ENCODE results near the gene CATSPERB.
A peak's percentile ranks its signal among the peaks of the same experiment; 100 is the strongest.

Gene CATSPERB
- total RNA-seq, result 1.0 to 13.9 (median 6.9) reads per million in 9 experiments

- no peak for ATAC-seq (replicated peaks)
- Mint-ChIP-seq H3K27me3 (peaks cover 0 to 5% of the 10 kb centered on the region in 2 donors), H3K9me3 (no peaks in the 10 kb centered on the region), H3K36me3 (ENCODE audit: insufficient read depth) (peaks cover 3% of the 10 kb centered on the region), H3K27ac (no peak within 1 kb of the TSS), H3K4me3 (no peak within 1 kb of the TSS), H3K4me1 (ENCODE audit: low read depth in 2 of 2) (no peaks in the 10 kb centered on the region)
- DNase-seq, result no peak
These were observed at the start of gene CATSPERB for GRCh38 chr14:91731986-91732385. Gene CATSPERB, minus strand, starts transcription at chr14:91732086. Its CDS starts 2,607 bp downstream, at chr14:91729479.

- DNase-seq (no peak), ATAC-seq (replicated peaks) (no peak)
- peaks cover 67% of the 10 kb centered on the region for H3K36me3 Mint-ChIP-seq (ENCODE audit: insufficient read depth)
- no peak overlapping the region for H3K4me3 Mint-ChIP-seq
- H3K4me1 Mint-ChIP-seq (ENCODE audit: low read depth in 2 of 2), result peaks cover 0 to 9% of the 10 kb centered on the region in 2 donors
- no peaks in the 10 kb centered on the region for H3K27me3 Mint-ChIP-seq
- no peaks in the 10 kb centered on the region for H3K9me3 Mint-ChIP-seq
- H3K27ac Mint-ChIP-seq, result no peak overlapping the region
These were observed 48.6 kb upstream of the CATSPERB start for GRCh38 chr14:91780452-91780851.

GRCh38 chr14:91778217-91778616 lies 46.3 kb upstream of the CATSPERB start:
- Mint-ChIP-seq H3K36me3 (ENCODE audit: insufficient read depth) (peaks cover 47% of the 10 kb centered on the region), H3K9me3 (no peaks in the 10 kb centered on the region), H3K4me3 (no peak overlapping the region), H3K4me1 (ENCODE audit: low read depth in 2 of 2) (peaks cover 6 to 14% of the 10 kb centered on the region in 2 donors), H3K27ac (no peak overlapping the region), H3K27me3 (no peaks in the 10 kb centered on the region)
- ATAC-seq (replicated peaks) (no peak), DNase-seq (no peak)

DNA sequence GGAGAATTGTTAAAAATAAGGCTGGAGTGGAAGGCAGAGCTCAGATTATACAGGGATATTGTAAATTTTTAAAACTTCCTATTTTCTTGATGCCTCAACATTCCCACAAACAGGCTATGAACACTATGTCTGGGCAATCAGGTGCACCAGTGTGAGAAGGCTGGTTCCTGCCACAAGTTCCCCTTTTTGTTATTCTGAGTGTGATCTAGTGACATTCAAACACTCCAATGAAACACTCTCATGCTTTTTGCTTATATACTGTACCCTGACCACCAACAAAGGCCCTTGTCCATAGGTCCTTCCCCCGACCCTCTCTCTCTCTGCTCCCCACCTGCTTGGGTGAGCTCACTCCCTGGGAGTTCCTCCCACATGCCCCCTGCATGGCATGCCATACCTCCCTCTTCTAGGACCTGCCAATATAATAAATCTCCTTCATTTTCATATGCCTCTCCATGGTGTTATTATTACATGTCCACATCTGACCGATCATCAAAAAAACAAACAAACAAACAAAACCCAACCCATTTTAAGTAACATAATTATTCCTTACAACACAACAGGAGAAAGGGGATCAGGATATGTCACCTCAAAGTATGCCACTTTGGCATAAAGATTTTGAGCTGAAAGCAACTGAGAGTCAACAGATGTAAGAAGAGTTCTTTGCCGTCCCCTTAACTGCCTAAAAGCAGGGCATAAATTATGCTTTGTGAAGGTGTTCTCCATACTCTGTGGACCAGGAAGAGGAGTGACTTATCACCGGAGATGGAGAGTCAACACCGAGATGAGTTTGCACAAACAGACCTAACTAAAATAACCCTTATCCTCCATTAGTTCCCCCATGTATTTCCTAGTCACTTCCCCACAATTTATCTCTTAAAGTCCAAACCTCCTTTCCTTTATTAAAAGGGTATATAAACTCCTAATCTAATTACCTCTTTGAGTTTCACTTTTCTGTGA lies 42.5 kb upstream of the CATSPERB start:
- no peak for DNase-seq
- Mint-ChIP-seq H3K36me3 (ENCODE audit: insufficient read depth) (peaks cover 21% of the 10 kb centered on the region), H3K27ac (peak overlapping the region; percentile 24 to 78), H3K9me3 (no peaks in the 10 kb centered on the region), H3K4me3 (no peak overlapping the region), H3K27me3 (no peaks in the 10 kb centered on the region), H3K4me1 (ENCODE audit: low read depth in 2 of 2) (peaks cover 6 to 22% of the 10 kb centered on the region in 2 donors)
- no peak for ATAC-seq (replicated peaks)

DNA sequence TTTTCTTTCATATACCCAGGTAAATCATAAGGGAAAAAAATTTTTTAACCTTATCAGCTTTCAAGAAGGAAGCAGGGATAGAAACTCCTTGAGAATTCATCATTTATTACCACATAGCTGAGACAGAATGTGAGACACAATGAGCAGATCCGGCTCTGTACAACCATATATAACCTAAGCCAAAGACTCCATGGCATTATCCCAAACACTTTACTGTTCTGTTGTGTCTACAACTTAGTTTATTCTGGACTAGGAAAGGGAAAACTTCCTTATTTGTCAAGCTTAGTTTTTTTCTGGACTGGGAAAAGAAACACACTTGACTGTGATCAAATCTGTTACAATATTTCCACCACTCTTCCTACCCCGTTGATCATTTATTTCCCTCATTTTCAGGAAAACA lies 38.3 kb upstream of the CATSPERB start:
- no peaks in the 10 kb centered on the region for H3K27me3 Mint-ChIP-seq
- H3K36me3 Mint-ChIP-seq (ENCODE audit: insufficient read depth), result peaks cover 8% of the 10 kb centered on the region
- ATAC-seq (replicated peaks), result no peak
- peak overlapping the region in 1 of 2 donors; percentile 49 for H3K27ac Mint-ChIP-seq
- H3K4me3 Mint-ChIP-seq, result no peak overlapping the region
- no peak for DNase-seq
- peaks cover 6 to 13% of the 10 kb centered on the region in 2 donors for H3K4me1 Mint-ChIP-seq (ENCODE audit: low read depth in 2 of 2)
- no peaks in the 10 kb centered on the region for H3K9me3 Mint-ChIP-seq

DNA sequence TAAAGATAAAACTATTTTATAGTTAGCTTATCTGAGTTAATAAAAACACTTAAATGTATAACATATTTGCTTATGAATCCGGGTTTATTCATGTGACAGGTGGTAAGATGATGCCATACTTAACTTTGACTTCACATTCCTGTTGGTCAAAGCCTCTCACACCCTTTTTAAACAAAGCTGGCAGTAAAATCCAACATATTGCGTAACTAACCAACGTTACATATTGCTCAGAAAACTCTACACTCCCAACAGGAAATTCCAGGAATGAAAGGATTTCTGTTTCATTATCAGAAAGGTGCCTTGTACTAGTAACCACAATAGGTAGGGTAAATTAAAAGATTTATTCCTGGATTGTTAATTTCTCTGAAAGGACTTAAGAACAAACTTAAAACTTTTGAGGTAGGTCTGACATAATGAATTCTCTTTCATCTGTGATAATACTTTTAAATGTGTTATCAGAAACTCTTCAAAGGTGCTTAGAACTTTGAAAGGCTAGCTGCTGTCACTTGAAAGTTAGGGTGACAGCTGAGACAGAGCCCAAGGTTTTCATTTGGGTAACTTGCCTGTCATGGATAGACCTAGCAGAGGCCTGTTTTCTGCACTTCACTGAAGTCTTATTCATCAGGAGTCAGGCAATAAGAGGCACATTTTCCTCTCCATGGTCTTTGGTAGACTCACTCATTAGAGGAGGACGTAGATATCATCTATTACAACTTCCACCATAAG lies 23.8 kb upstream of the CATSPERB start:
- no peak for DNase-seq
- ATAC-seq (replicated peaks), result no peak
- peaks cover 3 to 4% of the 10 kb centered on the region in 2 donors for H3K4me1 Mint-ChIP-seq (ENCODE audit: low read depth in 2 of 2)

DNA sequence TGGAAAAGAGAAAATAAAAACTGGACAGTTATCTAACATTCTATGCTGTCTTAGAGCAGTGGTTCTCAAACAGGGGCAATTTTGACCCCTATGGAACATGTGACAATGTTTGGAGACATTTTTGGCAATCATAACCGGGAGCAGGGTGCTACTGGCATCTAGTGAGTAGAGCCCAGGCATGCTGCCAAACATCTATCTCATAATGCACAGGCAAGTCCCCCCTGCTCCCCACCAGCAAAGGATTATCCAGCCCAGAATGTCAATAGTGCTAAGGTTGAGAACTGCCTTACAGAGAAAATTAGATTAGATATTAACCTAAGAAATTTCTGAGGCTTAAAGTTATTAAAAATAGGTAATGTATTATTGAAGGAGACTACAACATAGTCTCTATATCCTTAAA lies 22.9 kb upstream of the CATSPERB start:
- no peak overlapping the region for H3K27ac Mint-ChIP-seq
- ATAC-seq (replicated peaks), result no peak
- H3K36me3 Mint-ChIP-seq (ENCODE audit: insufficient read depth), result no peaks in the 10 kb centered on the region
- no peak for DNase-seq
- no peaks in the 10 kb centered on the region for H3K27me3 Mint-ChIP-seq
- H3K4me3 Mint-ChIP-seq, result no peak overlapping the region
- no peaks in the 10 kb centered on the region for H3K9me3 Mint-ChIP-seq
- peaks cover 2 to 3% of the 10 kb centered on the region in 2 donors for H3K4me1 Mint-ChIP-seq (ENCODE audit: low read depth in 2 of 2)

More for the DNA sequence above, 23.8 kb upstream of the CATSPERB start:
- Mint-ChIP-seq H3K4me3 (no peak overlapping the region), H3K9me3 (peaks cover 0 to 5% of the 10 kb centered on the region in 2 donors), H3K36me3 (ENCODE audit: insufficient read depth) (peaks cover 1% of the 10 kb centered on the region), H3K27me3 (no peaks in the 10 kb centered on the region), H3K27ac (no peak overlapping the region)

DNA sequence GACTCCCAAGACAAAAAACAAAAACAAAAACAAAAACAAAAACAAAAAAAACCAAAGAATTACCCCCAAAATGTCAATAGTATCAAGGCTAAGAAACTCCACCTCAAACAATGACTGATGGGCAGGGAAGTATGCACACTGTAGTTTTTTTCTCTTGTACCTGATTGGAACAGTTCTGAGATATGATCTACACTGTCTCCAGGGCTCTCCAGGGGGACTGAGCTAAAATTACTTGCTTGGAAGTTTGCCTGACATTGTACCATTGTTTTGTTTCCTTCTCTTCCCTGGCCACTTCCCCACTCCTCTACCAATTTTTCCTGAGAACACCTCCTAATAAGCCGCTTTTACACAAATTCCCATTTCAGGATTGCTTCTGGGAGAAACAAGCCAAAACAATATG lies 22.3 kb upstream of the CATSPERB start:
- Mint-ChIP-seq H3K36me3 (ENCODE audit: insufficient read depth) (no peaks in the 10 kb centered on the region), H3K4me1 (ENCODE audit: low read depth in 2 of 2) (peaks cover 2 to 3% of the 10 kb centered on the region in 2 donors), H3K27me3 (no peaks in the 10 kb centered on the region), H3K27ac (no peak overlapping the region), H3K4me3 (no peak overlapping the region), H3K9me3 (no peaks in the 10 kb centered on the region)
- no peak for ATAC-seq (replicated peaks)
- DNase-seq, result no peak

DNA sequence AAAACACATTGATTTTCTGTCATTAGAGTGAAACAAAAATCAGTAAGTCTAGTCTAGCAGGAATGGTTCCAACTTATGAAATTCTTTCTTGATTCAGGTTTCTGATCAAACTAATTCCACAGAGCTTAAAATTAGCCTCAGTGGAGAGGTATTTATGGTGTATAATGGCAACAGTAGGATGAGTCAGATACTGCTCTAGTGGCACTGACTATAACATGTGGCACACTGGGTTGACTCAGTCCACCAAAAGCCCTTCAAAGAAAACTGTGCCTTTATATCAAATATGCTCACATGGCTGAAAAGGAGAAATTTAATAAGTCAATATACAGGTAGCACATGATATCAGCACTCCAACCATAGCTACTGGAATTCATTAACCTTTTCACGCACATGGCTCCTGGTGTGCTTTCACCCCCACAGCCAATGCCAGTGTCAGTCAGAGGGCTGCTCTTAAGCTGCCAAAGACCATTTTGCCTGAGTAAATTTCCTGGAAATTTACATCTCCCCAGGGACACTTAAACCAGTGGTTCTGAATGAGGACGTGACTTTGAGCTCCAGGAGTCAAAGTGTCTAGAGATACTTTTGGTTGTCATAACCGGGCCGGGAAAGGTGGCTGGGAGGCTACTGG lies 21.7 kb upstream of the CATSPERB start:
- H3K4me1 Mint-ChIP-seq (ENCODE audit: low read depth in 2 of 2), result peaks cover 2 to 3% of the 10 kb centered on the region in 2 donors
- no peak overlapping the region for H3K4me3 Mint-ChIP-seq
- no peak overlapping the region for H3K27ac Mint-ChIP-seq
- H3K36me3 Mint-ChIP-seq (ENCODE audit: insufficient read depth), result no peaks in the 10 kb centered on the region
- ATAC-seq (replicated peaks), result no peak
- no peaks in the 10 kb centered on the region for H3K27me3 Mint-ChIP-seq
- H3K9me3 Mint-ChIP-seq, result no peaks in the 10 kb centered on the region
- no peak for DNase-seq

GRCh38 chr14:91752961-91753360 lies 21.1 kb upstream of the CATSPERB start:
- Mint-ChIP-seq H3K36me3 (ENCODE audit: insufficient read depth) (no peaks in the 10 kb centered on the region), H3K27ac (no peak overlapping the region), H3K4me1 (ENCODE audit: low read depth in 2 of 2) (peaks cover 0 to 2% of the 10 kb centered on the region in 2 donors), H3K4me3 (no peak overlapping the region), H3K27me3 (no peaks in the 10 kb centered on the region), H3K9me3 (no peaks in the 10 kb centered on the region)
- no peak for ATAC-seq (replicated peaks)
- no peak for DNase-seq

DNA sequence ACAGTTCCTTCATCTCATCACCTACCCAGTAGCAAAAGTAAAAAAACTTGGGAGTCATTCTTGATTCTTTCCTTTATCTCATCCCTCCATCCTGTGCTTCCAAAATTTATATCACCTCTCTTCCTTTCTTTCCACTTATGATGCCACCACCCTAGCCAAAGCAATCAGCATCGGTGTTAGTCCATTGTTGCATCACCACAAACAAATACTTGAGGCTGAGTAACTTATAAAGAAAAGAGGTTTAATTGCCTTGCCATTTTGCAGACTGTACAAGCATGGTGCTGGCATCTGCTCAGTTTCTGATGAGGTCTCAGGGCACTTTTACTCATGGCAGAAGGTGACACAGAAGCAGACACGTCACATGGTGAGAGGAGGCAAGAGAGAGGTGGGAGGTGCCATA lies 19.8 kb upstream of the CATSPERB start:
- ATAC-seq (replicated peaks) (no peak), DNase-seq (no peak)
- H3K36me3 Mint-ChIP-seq (ENCODE audit: insufficient read depth), result no peaks in the 10 kb centered on the region
- H3K9me3 Mint-ChIP-seq, result no peaks in the 10 kb centered on the region
- H3K4me1 Mint-ChIP-seq (ENCODE audit: low read depth in 2 of 2), result peaks cover 0 to 2% of the 10 kb centered on the region in 2 donors
- H3K4me3 Mint-ChIP-seq, result no peak overlapping the region
- no peak overlapping the region for H3K27ac Mint-ChIP-seq
- H3K27me3 Mint-ChIP-seq, result no peaks in the 10 kb centered on the region

GRCh38 chr14:91750634-91751198 lies 18.8 kb upstream of the CATSPERB start:
- DNase-seq (no peak), ATAC-seq (replicated peaks) (no peak)
- Mint-ChIP-seq H3K4me3 (no peak overlapping the region), H3K27ac (no peak overlapping the region), H3K27me3 (no peaks in the 10 kb centered on the region), H3K9me3 (no peaks in the 10 kb centered on the region), H3K36me3 (ENCODE audit: insufficient read depth) (no peaks in the 10 kb centered on the region), H3K4me1 (ENCODE audit: low read depth in 2 of 2) (peaks cover 0 to 2% of the 10 kb centered on the region in 2 donors)

DNA sequence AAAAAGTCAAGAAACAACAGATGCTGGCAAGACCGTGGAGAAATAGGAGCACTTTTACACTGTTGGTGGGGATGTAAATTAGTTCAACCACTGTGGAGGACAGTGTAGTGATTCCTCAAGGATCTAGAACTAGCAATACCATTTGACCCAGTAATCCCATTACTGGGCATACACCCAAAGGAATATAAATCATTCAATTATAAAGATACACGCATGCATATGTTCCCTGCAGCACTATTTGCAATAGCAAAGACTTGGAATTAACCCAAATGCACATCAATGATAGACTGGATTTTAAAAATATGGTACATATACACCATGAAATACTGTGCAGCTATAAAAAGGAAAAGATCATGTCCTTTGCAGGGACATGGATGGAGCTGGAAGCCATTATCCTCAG lies 18.0 kb upstream of the CATSPERB start:
- Mint-ChIP-seq H3K27me3 (no peaks in the 10 kb centered on the region), H3K9me3 (no peaks in the 10 kb centered on the region), H3K4me3 (no peak overlapping the region), H3K36me3 (ENCODE audit: insufficient read depth) (no peaks in the 10 kb centered on the region), H3K27ac (no peak overlapping the region), H3K4me1 (ENCODE audit: low read depth in 2 of 2) (peaks cover 0 to 2% of the 10 kb centered on the region in 2 donors)
- no peak for ATAC-seq (replicated peaks)
- DNase-seq, result no peak

All from effector memory CD8-positive, alpha-beta T cell (primary cell).